Measurements from ENCODE around the gene ARHGEF40. TPM values are rescaled to one million over a fixed set of nuclear protein-coding genes. Genes with fewer than 3 reads are reported as not detected.

The ARHGEF40 gene
- total RNA-seq, 1 experiment from 2014 or later = 71.4 TPM

- Histone ChIP-seq H4K20me1 (ENCODE audit: control insufficient read depth, insufficient read depth, insufficient read length) (peaks cover 3% of the 10 kb centered on the region), H3T11ph (ENCODE audit: low read length) (no peak overlapping the region), H2BK20ac (ENCODE audit: low read depth, low read length, poor library complexity, severe bottlenecking) (no peak overlapping the region), H4K91ac (ENCODE audit: insufficient read length, low read depth, low read length) (no peak overlapping the region), H2BK12ac (ENCODE audit: insufficient read length, low read depth, low read length) (no peak overlapping the region), H3K4me1 (ENCODE audit: insufficient read depth, low read length) (peaks cover 14% of the 10 kb centered on the region; the same call in 1 of the 2 replicates), H2BK15ac (ENCODE audit: low read depth, low read length) (no peak overlapping the region), H3K18ac (ENCODE audit: insufficient read length, low read depth, low read length) (no peak overlapping the region), H2AK5ac (ENCODE audit: insufficient read length, low read length) (no peak overlapping the region), H3K79me2 (ENCODE audit: insufficient read depth, low read length) (no peaks in the 10 kb centered on the region; the same call in 1 of the 2 replicates), H4K8ac (replicated peaks; ENCODE audit: insufficient read length, low read depth, low read length) (no peak overlapping the region), H3K9me3 (ENCODE audit: control insufficient read depth, low read depth, low read length) (no peaks in the 10 kb centered on the region), H3K79me1 (ENCODE audit: insufficient read depth, low read depth, low read length, poor library complexity, severe bottlenecking) (no peaks in the 10 kb centered on the region), H2BK120ac (ENCODE audit: low read depth, low read length, poor library complexity, severe bottlenecking) (no peak overlapping the region), H3K4ac (ENCODE audit: low read depth, low read length) (no peak overlapping the region), H3K56ac (ENCODE audit: insufficient read length, low read depth, low read length) (no peak overlapping the region), H3K4me2 (ENCODE audit: insufficient read depth, insufficient read length, low read length) (no peak overlapping the region), H2BK5ac (ENCODE audit: insufficient read length, low read length) (no peak overlapping the region), H4K5ac (ENCODE audit: insufficient read length, low read depth, low read length) (no peak overlapping the region), H3K27ac (ENCODE audit: insufficient read length, low read depth, low read length) (no peak overlapping the region), H3K9ac (ENCODE audit: extremely low read depth, insufficient read length, low read length) (no peak overlapping the region), H3K23ac (ENCODE audit: insufficient read length, low read depth, low read length) (no peak overlapping the region), H3K14ac (ENCODE audit: insufficient read depth, low read length) (no peak overlapping the region), H3K27me3 (ENCODE audit: insufficient read depth, low read length) (no peaks in the 10 kb centered on the region), H3K23me2 (ENCODE audit: insufficient read length, low read depth, low read length, poor library complexity, severe bottlenecking) (peaks cover 18% of the 10 kb centered on the region), H2AFZ (ENCODE audit: low read length) (no peak overlapping the region)
- H3K27me3 Mint-ChIP-seq (ENCODE audit: low read depth) = no peaks in the 10 kb centered on the region; the same call in 1 of the 2 replicates
- TF ChIP-seq, protein P1, sequence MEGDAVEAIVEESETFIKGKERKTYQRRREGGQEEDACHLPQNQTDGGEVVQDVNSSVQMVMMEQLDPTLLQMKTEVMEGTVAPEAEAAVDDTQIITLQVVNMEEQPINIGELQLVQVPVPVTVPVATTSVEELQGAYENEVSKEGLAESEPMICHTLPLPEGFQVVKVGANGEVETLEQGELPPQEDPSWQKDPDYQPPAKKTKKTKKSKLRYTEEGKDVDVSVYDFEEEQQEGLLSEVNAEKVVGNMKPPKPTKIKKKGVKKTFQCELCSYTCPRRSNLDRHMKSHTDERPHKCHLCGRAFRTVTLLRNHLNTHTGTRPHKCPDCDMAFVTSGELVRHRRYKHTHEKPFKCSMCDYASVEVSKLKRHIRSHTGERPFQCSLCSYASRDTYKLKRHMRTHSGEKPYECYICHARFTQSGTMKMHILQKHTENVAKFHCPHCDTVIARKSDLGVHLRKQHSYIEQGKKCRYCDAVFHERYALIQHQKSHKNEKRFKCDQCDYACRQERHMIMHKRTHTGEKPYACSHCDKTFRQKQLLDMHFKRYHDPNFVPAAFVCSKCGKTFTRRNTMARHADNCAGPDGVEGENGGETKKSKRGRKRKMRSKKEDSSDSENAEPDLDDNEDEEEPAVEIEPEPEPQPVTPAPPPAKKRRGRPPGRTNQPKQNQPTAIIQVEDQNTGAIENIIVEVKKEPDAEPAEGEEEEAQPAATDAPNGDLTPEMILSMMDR (conservative IDR thresholded peaks at IDR 0.05) = no peak
- H3K4me1 Mint-ChIP-seq = peaks cover 56 to 69% of the 10 kb centered on the region in 2 experiments
- H3K36me3 Mint-ChIP-seq (ENCODE audit: insufficient read depth in 1 of 3, low read depth in 3 of 3) = 0 out of 7 replicates have a peak, but pooled peaks cover 0 to under 1% (median 0%) of the 10 kb centered on the region in 3 experiments
- no peak for DNase-seq
- H3K27ac Mint-ChIP-seq = no peak overlapping the region; a peak in 1 of 7 replicates
- no CpG with 5 or more reads among the region's 4 CpGs for WGBS (ENCODE audit: extremely low coverage, insufficient read length, low lambda C conversion rate)
- no peaks in the 10 kb centered on the region for H3K9me3 Mint-ChIP-seq
- peak overlapping the region in 1 of 2 experiments; percentile 18; a peak in 1 of 5 replicates for H3K4me3 Mint-ChIP-seq
Measured at GRCh38 chr14:21106176-21106497, 36.0 kb downstream of the ARHGEF40 start.
